Endothelial cell of umbilical vein (primary cell): ENCODE measurements around the gene CTH.

Experiments
- CTCF ChIP-seq, 2 donors: IDR thresholded peaks; 1 replicate in 1 of 2; 2 replicates in 1 of 2; pipeline ENCODE4 v1.5.1; 2011; ENCODE audit warnings: low read length in 2 of 2, mild to moderate bottlenecking in 2 of 2, moderate library complexity in 2 of 2, control low read depth in 1 of 2, inconsistent platforms in 1 of 2, low read depth in 1 of 2; ENCODE audit not compliant: insufficient read depth in 1 of 2; ENCODE audit errors: extremely low read depth in 1 of 2
- EZH2 ChIP-seq: IDR thresholded peaks from 2 replicates; pipeline ENCODE4 v1.6.1; 2012; ENCODE audit warnings: borderline replicate concordance, low read depth, mild to moderate bottlenecking, moderate library complexity, low read length, inconsistent platforms; ENCODE audit not compliant: severe bottlenecking
- FOS ChIP-seq: IDR thresholded peaks from 2 replicates; pipeline ENCODE4 v1.6.1; 2011; ENCODE audit warnings: mild to moderate bottlenecking, low read length, moderate library complexity, borderline replicate concordance; ENCODE audit not compliant: insufficient read depth
- MAX ChIP-seq: IDR thresholded peaks from 2 replicates; pipeline ENCODE4 v1.6.1; 2011; ENCODE audit not compliant: insufficient read depth, insufficient read length
- POLR2A ChIP-seq: IDR thresholded peaks from 2 replicates; pipeline ENCODE4 v1.6.1; 2012; ENCODE audit warnings: low read depth, mild to moderate bottlenecking, control low read depth, low read length
- POLR2AphosphoS5 ChIP-seq: IDR thresholded peaks from 2 replicates; pipeline ENCODE4 v1.6.1; 2012; ENCODE audit warnings: low read depth, mild to moderate bottlenecking, control low read depth, low read length, moderate library complexity; ENCODE audit not compliant: insufficient read depth

GRCh38 chr1:70459496-70460225 is 48.6 kb downstream of the CTH start:
- TF ChIP-seq CTCF (IDR thresholded peaks at IDR 0.05; ENCODE audit: extremely low read depth in 1 of 2, insufficient read depth in 1 of 2, low read depth in 1 of 2, low read length in 2 of 2), result no peak
- TF ChIP-seq POLR2A, result no peak
- no peak for TF ChIP-seq EZH2
- TF ChIP-seq POLR2AphosphoS5, result no peak
- TF ChIP-seq MAX, result no peak
- TF ChIP-seq FOS, result no peak
